HG02885 (cell line): ENCODE results near the gene RBP2.
"Not testable (repeated sequence)": the region's sequence is repeated elsewhere in the genome, so short reads cannot be mapped to it uniquely, and the experiment has no call there.

Source experiments
- ATAC-seq: cut with Tn5 transposase; IDR thresholded peaks from one replicate; pipeline ENCODE4 v1.9.1; 2021; ENCODE audit warnings: mild to moderate bottlenecking; ENCODE audit not compliant: unreplicated experiment, poor library complexity

Gene RBP2

DNA sequence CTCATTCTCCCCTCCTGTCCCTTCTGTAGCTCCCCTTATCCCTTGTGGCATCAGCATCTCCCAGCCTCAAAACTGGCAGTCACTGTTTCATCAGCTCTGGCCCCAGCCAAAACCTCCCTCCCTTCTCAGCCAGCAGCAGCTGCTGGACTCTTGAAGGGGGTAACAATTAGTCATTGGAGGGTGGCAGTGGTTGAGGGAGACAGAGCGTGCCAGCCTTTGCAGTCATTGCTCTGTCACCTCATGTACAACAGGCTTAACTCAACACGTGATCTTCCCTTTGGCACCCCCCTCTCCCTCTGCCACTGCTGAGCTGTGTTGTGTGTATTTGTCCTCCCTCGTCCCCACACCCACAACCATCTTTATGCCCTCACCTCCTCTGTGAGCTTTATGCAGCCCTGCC is 28.2 kb downstream of the RBP2 start:
- ATAC-seq, result no peak

DNA sequence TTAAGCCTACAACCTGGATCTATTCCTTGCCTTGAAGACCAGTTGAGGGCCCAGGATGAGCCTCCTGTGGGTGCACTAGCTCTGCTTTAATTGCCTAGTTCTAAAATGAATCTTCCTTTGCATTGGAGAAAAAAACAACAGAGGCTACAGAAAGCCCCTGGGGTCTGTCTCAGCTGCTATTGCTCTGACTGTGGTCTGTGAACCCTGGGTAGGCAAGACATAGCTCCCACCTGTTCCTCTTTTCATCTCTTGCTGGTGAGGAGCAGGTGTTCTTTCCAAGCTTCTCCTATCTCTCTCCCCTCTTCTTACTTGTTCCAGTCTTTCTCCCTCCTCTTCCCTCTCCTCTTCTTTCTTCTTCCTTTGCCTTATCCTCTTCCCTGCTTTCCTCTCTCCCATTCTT is 28.8 kb downstream of the RBP2 start:
- ATAC-seq, result no peak

DNA sequence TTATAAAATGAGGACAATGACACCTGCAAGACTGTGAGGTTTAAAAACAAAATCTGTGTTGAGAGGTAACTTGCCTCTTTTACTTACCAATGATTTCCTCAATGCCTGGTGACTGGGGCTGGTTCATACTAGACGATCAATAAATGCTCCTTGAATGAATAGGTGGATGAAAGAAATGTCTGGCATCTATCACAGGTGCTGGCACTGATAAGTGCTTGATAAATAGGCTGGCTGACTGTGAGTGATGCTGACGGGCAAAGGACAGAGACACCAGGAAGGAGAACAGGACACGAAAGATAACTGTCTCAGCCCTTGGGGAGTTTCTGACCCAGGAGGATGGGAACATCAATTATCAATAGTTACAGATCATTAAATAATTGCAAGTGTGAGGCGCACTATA is 31.9 kb downstream of the RBP2 start:
- ATAC-seq, result no peak

DNA sequence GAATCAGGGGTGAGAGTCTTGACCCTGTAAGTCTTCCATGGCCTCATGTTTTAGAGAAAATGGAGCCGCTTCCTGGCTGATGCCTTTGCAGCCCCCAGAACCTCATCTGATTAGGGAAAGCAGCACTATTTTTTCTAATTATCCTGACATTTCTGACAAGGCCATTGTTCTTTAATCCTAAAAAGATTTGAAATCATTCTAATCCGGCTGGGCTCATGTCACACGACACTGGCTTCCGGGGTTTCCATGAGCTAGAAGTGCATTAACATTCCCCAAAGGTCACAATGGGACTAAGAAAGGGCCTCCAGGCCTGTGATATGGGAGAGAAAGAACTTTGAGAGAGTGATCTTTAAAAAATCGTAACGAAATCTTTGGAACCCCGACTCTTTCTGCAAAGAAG is 33.1 kb downstream of the RBP2 start:
- no peak for ATAC-seq

DNA sequence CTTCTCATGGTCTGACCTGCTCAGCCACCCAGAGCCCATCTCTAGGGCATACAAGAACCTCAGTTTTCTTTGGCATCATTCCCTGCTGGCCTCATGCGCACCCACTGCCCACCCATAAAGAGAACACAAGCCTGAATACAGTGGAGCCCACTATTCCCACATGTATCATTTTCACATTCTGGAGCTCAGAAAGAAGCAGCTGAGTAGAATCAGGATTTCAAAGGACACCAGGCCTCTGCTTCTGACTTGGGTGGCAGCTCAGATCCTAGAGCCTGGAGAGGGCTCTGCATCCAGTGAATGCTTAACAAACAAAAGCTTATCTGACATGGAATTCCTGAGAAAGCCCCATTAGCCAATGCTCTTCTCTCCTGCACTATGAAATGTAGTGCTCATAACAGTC is 34.7 kb downstream of the RBP2 start:
- no peak for ATAC-seq

DNA sequence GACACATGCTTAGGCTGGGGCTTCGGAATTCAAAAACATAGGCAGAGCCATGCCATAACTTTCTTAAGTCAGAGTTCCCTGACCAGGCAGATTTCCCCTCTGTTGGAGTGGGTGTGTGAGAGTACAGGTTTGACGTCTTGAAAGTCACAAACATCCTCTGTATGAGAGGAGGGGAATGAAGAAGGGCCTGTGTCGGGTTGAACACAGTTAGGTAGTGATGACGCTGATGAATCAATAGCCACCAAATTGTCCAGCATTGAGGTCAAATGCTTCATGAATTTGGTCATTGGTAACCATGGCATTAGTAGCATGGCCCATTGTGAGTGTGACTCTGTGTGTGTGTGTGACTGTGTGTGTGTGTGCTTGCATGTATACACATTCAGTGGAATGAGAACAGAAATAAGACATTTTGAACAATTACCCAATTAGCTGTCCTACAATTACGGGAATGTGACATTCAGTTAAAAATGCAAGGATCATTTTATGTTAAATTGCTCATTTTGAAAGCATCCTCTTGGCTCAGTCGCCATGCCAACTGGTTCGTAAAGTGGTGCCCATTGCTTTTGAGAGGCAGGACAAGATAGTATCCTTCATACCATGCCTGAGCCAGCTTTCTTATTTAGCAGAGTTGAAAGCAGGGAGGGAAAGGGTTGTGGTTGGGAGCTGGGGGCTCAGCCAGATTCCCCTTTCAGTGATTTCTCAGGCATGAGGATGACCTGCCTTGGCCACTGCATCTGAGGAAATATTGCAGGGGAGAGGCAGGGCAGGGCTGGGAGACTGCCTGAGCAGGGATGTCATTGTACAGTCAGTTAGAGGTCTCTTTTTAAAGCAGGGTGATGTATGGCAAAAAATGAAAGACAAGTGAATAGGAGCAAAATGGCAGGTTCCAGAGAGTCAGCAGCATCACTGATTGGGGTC is 35.4 kb downstream of the RBP2 start:
- ATAC-seq, result no peak

DNA sequence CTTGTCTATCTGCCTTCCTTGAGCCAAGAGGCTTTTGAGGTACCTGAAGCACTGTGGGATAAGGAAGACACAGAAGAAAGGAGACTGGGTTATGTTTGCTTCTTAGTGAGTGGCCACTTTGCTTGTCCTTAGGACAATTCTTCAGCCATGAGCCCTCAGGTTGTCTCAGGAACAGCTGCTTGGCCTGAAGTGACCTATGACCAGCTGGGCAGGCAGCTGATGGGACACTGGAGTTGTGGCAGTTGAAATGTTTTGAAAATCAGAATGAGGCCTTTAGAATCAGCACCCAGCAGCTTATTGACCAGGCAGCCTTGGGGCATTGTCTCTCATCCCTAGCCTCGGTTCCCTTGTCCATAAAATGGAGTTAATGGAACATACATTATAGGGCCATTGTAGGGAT is 37.0 kb downstream of the RBP2 start:
- ATAC-seq, result no peak

DNA sequence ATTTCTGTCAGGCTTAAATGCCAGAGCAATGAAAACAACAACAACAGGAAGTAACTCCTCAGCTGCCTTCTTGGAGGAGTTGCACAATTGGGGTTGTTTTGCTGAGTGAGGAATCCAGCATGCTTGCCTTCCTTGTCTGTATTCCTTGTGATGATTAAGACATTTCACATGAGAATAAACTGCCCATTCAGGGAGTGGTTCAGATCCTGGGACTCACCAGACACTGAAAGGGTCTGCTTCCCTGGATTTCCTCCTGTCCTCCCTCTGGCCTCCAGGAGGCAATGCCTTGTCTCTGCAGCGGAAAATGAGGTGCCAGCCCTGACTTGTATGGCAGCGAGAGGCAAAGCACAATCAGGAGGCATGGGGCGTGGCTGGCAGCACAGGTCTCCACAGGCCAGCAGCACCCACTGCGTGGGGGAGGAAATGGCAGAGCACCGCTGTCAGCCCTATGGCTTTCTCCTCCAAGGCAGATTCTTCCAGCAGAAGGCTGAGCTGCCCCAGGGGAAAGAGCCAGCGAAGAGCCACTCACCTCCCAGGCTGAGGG is 41.5 kb downstream of the RBP2 start:
- no peak for ATAC-seq

DNA sequence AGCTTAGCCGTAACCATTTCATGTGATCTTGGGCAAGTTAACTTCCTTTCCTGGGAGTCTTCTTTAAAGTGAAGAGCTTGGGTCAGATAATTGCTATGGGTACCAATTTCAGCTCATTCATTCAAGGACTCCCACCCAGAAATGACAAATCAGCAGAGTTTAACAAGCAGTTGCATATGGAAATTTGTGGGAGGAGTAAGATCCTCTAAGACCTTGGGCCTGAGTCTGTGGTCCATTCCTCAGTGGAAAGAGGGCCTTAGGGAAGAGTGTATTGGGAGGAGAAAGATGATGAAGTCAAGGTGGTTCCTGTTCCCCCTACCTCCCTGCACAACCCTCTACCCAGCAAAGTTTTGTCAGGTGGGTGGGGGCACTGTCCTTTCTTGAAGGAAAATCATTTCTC is 42.1 kb downstream of the RBP2 start:
- no peak for ATAC-seq

DNA sequence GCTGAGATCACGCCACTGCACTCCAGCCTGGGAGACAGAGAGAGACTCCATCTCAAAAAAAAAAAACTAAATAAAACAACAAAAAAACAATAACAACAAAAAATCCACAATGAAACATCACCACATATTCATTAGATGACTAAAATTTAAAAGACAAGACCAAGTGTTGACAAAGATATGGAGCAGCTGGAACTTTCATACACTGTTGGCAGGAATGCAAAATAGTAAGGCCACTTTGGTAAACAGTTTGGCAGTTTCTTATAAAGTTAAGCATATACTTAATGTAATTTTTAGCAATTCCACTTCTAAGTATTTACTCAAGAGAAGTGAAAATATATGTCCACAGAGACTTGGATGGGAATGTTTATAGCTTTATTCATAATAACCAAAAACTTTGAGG is 43.2 kb downstream of the RBP2 start:
- no peak for ATAC-seq

DNA sequence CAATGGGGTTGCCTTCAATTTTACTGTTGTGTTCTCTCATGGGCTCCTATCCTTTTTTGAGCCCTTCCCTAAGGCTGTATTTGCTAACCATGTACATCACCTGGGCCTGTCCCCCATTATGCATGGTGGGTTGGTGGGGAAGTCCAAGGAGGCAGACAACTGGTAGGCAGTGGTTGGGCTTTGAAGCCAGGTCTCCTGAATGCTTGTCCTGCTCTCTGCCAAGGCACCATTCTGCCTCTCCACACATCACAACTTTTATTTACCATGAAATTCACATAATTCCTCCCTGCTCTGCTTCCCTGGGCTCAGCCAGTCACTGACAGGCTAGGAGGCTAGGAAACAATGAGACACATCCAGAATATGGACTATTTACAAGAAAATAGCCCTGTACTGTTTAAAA is 45.8 kb downstream of the RBP2 start:
- no peak for ATAC-seq

DNA sequence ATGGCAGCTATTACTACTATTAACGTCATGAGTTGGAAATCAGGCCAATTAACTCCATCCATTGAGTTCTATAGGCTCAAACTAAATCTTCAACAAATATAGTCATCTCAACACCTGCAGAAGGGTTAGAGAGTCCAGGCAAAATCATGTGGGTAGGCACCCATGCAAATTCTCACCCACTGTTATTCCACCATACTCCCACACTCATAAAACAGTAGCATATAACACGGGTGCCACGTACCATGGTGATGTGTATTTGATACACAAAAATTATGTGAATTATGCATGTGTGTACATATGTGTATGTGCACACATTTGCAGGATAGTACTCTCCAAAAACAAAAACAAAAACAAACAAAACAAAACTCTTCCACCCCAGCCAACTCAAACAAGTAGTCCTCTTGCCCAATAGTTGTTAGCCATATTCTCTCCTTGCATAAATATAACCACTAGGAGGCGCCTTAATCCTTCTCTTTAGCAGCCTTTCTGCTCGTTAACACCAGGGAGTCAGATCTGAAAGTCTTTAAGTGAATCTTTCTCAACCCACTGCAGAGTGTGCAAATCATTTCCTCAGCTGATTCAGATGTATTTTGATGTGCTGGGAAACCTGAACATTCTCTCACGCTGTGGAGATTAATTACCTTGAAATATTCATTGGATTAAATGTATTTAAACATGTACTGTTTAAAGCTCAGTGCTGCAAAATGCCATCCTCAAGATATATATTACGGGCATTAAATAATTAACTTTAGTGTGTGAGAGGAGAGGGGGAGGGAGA is 48.8 kb downstream of the RBP2 start:
- peak; percentile 83 for ATAC-seq

DNA sequence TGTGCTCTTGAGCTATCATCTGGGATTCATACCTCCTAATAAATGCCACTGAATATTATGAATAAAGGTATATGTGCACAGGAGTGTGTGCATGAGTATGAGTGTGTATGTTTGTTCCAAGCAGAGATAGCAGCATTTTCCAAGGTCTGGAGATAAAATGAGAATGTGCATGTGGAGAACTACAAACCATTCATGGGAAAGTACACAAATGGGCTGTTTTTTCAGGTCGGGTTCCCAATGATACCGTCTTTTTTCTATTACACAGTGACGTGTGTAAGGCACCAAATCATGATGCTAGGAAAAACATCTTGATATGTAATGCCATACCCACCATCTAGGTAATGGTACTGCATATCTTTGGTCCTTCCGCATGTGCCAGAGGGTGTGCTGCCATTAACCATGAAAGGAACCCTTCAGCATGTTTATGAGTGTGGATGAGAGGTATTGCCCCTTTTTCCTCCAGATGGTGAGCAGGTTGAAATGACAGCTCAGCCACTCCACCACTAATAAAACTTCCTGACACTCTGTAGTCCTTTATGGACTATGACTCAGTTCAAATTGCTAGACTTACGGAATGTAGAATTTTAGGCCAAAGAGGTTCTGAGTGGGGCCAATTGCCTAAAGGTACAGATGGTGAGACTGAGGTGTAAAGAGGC is 50.4 kb downstream of the RBP2 start:
- ATAC-seq, result no peak

DNA sequence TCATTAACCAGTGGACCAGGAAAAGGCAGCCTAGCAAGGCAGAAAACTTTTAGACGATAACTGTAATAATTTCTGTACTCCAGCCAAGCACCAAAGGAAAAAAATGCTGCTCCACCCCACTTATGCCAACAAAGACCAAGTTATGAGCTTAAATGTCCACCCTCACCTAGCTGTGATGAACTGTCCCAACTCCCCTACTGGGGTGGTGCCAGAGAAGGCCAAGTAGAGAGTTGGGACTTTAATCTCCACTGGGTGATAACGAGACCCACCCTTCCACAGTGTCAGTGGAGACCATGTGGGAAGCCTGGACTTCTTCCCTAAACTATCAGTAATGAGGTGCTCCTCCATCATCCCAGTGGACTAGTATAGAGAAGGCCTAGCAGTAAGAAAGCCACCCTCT is 53.1 kb downstream of the RBP2 start:
- ATAC-seq, result no peak

DNA sequence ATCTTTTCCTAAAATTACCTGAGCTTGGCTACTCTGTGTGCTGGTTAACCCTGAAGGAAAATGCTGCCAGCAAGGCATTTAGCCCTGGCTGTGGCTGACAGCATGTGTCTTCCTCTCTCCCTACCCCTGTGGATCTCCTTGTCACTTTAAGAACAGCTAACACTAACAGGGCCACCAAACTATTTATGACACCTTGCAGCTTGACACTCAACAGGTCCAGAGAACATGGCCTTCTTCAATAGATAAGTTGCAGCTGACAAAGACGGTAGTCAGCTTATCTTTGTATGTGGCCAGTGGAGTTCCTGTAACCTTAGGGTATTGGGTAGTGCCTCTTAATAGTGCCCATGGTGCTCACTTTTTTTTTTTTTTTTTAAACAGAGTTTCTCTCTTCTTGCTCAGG is 54.9 kb downstream of the RBP2 start:
- no peak for ATAC-seq

DNA sequence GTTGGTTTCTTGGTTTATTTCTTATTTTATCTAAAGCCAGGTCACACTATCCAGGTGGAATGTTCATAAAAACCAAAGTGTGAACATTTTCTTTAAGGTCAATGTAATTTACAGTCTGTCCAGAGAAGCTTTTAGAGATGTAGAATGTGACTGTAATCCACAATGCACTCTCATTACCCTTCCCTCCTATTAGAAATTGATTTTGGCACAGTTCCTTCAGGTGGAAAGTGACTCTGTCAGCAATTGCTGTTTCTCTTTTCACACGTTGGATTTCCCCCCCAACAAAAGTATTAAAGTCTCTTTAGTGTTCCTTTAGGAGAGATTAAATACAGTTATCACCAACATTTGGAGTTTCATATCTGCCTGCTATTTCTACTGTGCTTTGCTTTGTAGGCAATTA is 55.3 kb downstream of the RBP2 start:
- ATAC-seq, result no peak

DNA sequence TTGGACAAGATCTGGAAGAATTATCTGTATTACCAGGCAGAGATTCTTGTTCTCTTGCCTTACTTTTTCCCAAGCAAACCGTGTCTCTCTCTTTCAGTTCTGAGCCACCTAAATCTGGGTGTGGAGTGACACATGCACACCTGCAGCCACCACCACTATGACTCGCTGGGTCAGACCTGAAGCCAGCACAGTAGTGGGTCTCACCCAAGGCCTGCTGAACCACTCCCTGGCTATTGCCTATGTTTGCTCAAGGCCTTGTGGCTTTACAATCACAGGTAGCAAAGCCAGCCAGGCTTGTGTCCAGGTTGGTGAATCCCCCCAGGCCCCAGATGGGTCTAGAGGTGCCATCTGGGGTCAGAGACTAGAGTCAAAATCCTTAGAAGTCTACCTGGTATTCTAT is 58.2 kb downstream of the RBP2 start:
- ATAC-seq, result no peak

DNA sequence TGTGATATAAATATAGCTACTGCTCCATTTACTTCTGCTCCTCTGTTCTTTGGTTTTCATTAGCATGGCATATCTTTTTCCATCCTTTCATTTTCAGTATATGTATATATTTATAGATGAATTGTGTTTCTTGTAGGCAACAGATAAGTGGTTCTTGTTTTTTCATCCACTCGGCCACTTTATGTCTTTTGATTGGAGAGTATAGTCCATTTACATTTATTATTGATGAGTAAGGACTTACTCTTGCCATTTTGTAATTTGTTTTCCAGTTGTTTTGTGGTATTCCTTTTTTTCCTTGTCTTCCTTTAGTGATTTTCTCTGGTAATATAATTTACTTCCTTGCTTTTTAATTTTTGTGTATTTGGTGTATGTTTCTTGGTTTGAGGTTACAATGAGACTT is 60.0 kb downstream of the RBP2 start:
- ATAC-seq, result no peak

DNA sequence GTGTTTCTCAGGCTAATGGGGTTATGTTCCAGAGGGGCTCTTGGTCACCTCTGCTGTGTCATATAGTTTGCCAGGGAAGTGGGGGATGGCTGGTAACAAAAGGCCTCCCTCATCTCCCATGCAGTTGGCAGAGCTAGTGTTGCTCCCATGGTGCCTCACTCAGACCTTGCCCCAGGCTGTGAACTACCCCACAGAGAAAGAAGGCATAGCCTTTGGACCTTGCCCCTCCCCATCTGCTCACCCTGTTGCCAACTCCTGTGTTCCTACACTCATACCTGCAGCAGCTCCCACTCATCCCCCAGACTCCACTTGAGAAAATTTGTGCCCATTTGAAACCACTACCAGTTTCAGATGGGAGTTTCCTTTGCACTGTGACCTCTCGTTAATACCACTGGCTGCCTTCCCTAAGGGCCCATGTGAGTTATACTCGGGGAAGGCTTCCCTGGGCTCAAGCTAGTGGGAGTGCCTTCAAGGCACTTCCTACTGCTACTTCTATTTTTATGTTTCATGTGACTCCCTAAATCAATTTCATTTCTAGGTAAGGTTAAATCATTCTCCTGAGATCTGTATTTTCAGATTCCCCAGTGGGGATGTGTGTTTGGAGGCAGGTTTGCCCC is 61.6 kb downstream of the RBP2 start:
- ATAC-seq, result no peak

DNA sequence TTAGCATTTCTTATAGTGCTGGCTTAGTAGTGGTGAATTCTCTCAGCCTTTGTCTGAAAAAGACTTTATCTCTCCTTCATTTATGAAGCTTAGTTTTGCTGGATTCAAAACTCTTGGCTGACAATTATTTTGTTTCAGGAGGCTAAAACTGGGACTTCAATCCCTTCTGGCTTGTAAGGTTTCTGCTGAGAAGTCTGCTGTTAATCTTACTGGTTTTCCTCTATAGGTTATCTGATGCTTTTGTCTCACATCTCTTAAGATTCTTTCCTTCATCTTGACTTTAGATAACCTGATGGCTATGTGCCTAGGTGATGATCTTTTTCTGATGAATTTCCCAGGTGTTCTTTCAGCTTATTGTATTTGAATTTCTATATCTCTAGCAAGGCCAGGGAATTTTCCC is 63.4 kb downstream of the RBP2 start:
- not testable (repeated sequence) for ATAC-seq
